IPS DF 6.9 (cell line): Measurements from ENCODE around the gene MRPS34.
"Not testable (repeated sequence)": the region's sequence is repeated elsewhere in the genome, so short reads cannot be mapped to it uniquely, and the experiment has no call there.

Experiments
- DNase-seq: peaks from one replicate; pipeline ENCODE4 v3.0.0-alpha.2; 2013; ENCODE audit warnings: low read depth, low spot score
- H3K27ac ChIP-seq: one replicate; pipeline ENCODE4 v1.5.1; 2013; ENCODE audit warnings: low read length, control low read depth
- H3K27me3 ChIP-seq: 2 replicates; pipeline ENCODE4 v1.6.1; 2013; ENCODE audit warnings: mild to moderate bottlenecking, low read length; ENCODE audit not compliant: control insufficient read depth, insufficient read depth
- H3K36me3 ChIP-seq: 2 replicates; pipeline ENCODE4 v1.6.1; 2013; ENCODE audit warnings: low read length; ENCODE audit not compliant: control insufficient read depth, insufficient read depth
- H3K4me1 ChIP-seq: 2 replicates; pipeline ENCODE4 v1.6.1; 2013; ENCODE audit warnings: low read length; ENCODE audit not compliant: control insufficient read depth, insufficient read depth
- H3K4me3 ChIP-seq: 2 replicates; pipeline ENCODE4 v1.5.1; 2013; ENCODE audit warnings: mild to moderate bottlenecking, low read length
- H3K9me3 ChIP-seq: 2 replicates; pipeline ENCODE4 v1.6.1; 2013; ENCODE audit warnings: low read length, inconsistent platforms; ENCODE audit not compliant: control insufficient read depth, insufficient read depth
- WGBS: extraction: QIAGEN DNeasy Blood & Tissue Kit; methylation state at CpG from one replicate; pipeline ENCODE4 v1.1.7; 2013; ENCODE audit warnings: mixed read lengths, missing lambda C conversion rate; ENCODE audit not compliant: insufficient read length, insufficient coverage; 5-methylcytosine and 5-hydroxymethylcytosine counted together

Gene MRPS34

GRCh38 chr16:1816396-1817275 is 43.7 kb upstream of the MRPS34 start:
- H3K4me1 ChIP-seq, result no peaks in the 10 kb centered on the region
- DNase-seq, result no peak
- WGBS, result no CpG with 5 or more reads among the region's 40 CpGs
- no peaks in the 10 kb centered on the region for H3K9me3 ChIP-seq
- H3K27ac ChIP-seq, result no peak overlapping the region
- no peaks in the 10 kb centered on the region for H3K27me3 ChIP-seq
- H3K36me3 ChIP-seq, result peaks cover 15% of the 10 kb centered on the region; the same call in 1 of the 2 replicates
- no peak overlapping the region for H3K4me3 ChIP-seq

- H3K36me3 ChIP-seq, result peaks cover 15% of the 10 kb centered on the region; the same call in 1 of the 2 replicates
- no peaks in the 10 kb centered on the region for H3K27me3 ChIP-seq
- no peaks in the 10 kb centered on the region for H3K9me3 ChIP-seq
- no peak for DNase-seq
- no CpG with 5 or more reads among the region's 11 CpGs for WGBS
- no peaks in the 10 kb centered on the region for H3K4me1 ChIP-seq
- H3K27ac ChIP-seq, result no peak overlapping the region
- no peak overlapping the region for H3K4me3 ChIP-seq
These were observed 42.5 kb upstream of the MRPS34 start for GRCh38 chr16:1815461-1815860.

GRCh38 chr16:1812732-1813163 is 39.8 kb upstream of the MRPS34 start:
- Histone ChIP-seq H3K36me3 (peaks cover 10% of the 10 kb centered on the region; the same call in 1 of the 2 replicates), H3K9me3 (no peaks in the 10 kb centered on the region), H3K27me3 (no peaks in the 10 kb centered on the region), H3K4me3 (no peak overlapping the region), H3K27ac (no peak overlapping the region), H3K4me1 (no peaks in the 10 kb centered on the region)
- no peak for DNase-seq
- no CpG with 5 or more reads among the region's 17 CpGs for WGBS

- no peak overlapping the region for H3K4me3 ChIP-seq
- H3K9me3 ChIP-seq, result no peaks in the 10 kb centered on the region
- H3K4me1 ChIP-seq, result no peaks in the 10 kb centered on the region
- H3K27me3 ChIP-seq, result no peaks in the 10 kb centered on the region
- DNase-seq, result no peak
- H3K27ac ChIP-seq, result no peak overlapping the region
- H3K36me3 ChIP-seq, result 0 out of 2 replicates have a peak, but pooled peaks cover 2% of the 10 kb centered on the region
- WGBS, result no CpG with 5 or more reads among the region's 16 CpGs
These were observed 37.6 kb upstream of the MRPS34 start for GRCh38 chr16:1810536-1810935.

DNA sequence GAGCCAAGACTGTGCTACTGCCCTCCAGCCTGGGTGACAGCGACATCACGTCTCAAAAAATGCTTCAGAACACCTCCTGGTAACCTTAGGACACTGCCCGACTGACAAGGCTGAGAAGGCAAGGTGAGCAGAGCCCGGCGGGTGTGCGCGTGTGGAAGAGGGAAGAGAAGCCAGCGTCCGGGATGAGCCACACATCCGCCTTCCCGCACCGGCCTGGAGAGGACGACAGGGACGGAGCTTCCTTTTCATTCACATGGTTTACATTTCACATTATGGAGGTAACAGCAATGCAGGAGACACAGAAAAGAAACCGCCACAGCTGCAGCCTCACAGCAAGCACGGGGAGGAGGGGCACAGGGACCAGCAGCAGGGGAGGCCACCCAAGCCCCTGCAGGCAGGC is 37.2 kb upstream of the MRPS34 start:
- Histone ChIP-seq H3K27ac (no peak overlapping the region), H3K9me3 (no peaks in the 10 kb centered on the region), H3K36me3 (no peaks in the 10 kb centered on the region), H3K4me1 (no peaks in the 10 kb centered on the region), H3K4me3 (no peak overlapping the region), H3K27me3 (no peaks in the 10 kb centered on the region)
- no CpG with 5 or more reads among the region's 16 CpGs for WGBS
- no peak for DNase-seq

DNA sequence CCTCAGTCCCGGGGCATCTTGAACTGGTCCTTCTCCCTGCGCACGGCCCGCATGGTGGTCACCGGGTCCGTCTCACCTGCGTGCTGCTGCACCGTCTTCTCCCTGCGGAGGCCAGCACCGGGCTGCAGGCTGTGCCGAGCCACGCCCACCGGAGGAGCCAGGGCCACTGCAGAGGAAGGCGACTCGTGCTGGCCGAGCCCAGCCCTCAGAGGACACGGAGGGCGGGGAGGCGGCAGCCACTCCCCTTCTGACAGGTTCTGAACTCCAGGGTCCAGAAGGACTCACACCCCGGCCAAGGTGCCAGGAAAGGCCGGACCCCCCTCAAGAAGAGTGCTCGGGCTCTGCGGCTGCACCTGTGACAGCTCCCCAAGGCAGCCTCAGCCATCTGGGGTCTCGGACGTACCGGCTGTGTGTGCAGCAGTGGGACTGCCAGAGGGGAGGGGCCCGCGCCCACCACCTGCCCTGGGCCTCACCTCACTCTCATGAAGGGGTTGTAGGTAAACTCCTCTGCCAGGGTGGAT is 36.4 kb upstream of the MRPS34 start:
- no peak overlapping the region for H3K27ac ChIP-seq
- no peaks in the 10 kb centered on the region; the same call in 1 of the 2 replicates for H3K9me3 ChIP-seq
- no peaks in the 10 kb centered on the region for H3K36me3 ChIP-seq
- WGBS, result no CpG with 5 or more reads among the region's 28 CpGs
- no peaks in the 10 kb centered on the region for H3K4me1 ChIP-seq
- DNase-seq, result no peak
- no peak overlapping the region for H3K4me3 ChIP-seq
- no peaks in the 10 kb centered on the region for H3K27me3 ChIP-seq

- H3K4me3 ChIP-seq, result no peak overlapping the region
- no peak for DNase-seq
- WGBS, result no CpG with 5 or more reads among the region's 18 CpGs
These were observed 35.8 kb upstream of the MRPS34 start for GRCh38 chr16:1808691-1809090.

DNA sequence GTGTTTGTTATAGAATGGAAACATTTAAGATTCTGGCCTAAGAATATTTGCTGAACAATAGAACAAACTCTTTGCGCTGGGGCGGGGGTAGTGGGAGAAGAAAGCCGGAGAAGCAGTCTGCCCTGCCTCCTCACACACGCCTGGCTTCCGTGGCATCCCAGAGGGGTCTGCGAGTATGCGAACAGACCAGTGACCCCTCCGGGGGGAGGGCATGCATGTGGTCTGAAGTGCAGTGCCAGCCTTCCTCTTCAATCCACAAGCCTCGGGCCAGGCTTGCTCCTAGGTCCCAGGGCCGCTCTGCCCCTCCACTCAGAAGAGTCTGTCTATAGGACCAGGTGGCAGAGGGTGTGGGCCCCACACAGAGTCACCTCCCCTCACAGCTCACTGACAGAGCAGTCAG is 34.7 kb upstream of the MRPS34 start:
- no peaks in the 10 kb centered on the region for H3K36me3 ChIP-seq
- H3K9me3 ChIP-seq, result no peaks in the 10 kb centered on the region; the same call in 1 of the 2 replicates
- whole genome bisulfite sequencing, result no CpG with 5 or more reads among the region's 10 CpGs
- H3K27ac ChIP-seq, result no peak overlapping the region
- no peak overlapping the region for H3K4me3 ChIP-seq
- H3K4me1 ChIP-seq, result no peaks in the 10 kb centered on the region
- no peaks in the 10 kb centered on the region for H3K27me3 ChIP-seq
- DNase-seq, result no peak

More at GRCh38 chr16:1808691-1809090, 35.8 kb upstream of the MRPS34 start:
- Histone ChIP-seq H3K27me3 (no peaks in the 10 kb centered on the region), H3K27ac (no peak overlapping the region), H3K9me3 (no peaks in the 10 kb centered on the region; the same call in 1 of the 2 replicates), H3K4me1 (no peaks in the 10 kb centered on the region), H3K36me3 (no peaks in the 10 kb centered on the region)

GRCh38 chr16:1800701-1801100 is 27.8 kb upstream of the MRPS34 start:
- DNase-seq, result no peak
- peaks cover 3% of the 10 kb centered on the region for H3K9me3 ChIP-seq
- H3K27ac ChIP-seq, result no peak overlapping the region
- no peak overlapping the region for H3K4me3 ChIP-seq
- WGBS, result no CpG with 5 or more reads among the region's 10 CpGs
- no peaks in the 10 kb centered on the region for H3K27me3 ChIP-seq
- H3K4me1 ChIP-seq, result no peaks in the 10 kb centered on the region
- H3K36me3 ChIP-seq, result no peaks in the 10 kb centered on the region

- no CpG with 5 or more reads among the region's 5 CpGs for WGBS
- H3K9me3 ChIP-seq, DNase-seq, H3K27me3 ChIP-seq, H3K36me3 ChIP-seq, H3K4me3 ChIP-seq, H3K27ac ChIP-seq, H3K4me1 ChIP-seq: not testable (repeated sequence)
These were observed 26.3 kb upstream of the MRPS34 start for GRCh38 chr16:1799263-1799662.
